Lower leg skin (tissue), 4 donors: ENCODE measurements around the gene PLCH1. TPM values are rescaled to one million over a fixed set of nuclear protein-coding genes. Genes with fewer than 3 reads are reported as not detected.

ENCODE experiments used
- DNase-seq, 2 donors: peaks; one replicate each; pipeline ENCODE4 v3.0.0-alpha.2; 2019; ENCODE audit warnings: low spot score in 2 of 2
- H3K4me3 ChIP-seq: fragments of 200-600 bp; sonication (generic); 2 replicates; pipeline ENCODE4 v1.5.1; 2017; ENCODE audit warnings: mild to moderate bottlenecking, low read depth; ENCODE audit not compliant: poor library complexity, severe bottlenecking
- POLR2A ChIP-seq, 2 donors: fragments of 450-650 bp; IDR thresholded peaks; one replicate each; pipeline ENCODE4 v1.6.1; 2016 to 2017; ENCODE audit warnings: antibody characterized with exemption in 2 of 2, mild to moderate bottlenecking in 1 of 2, moderate library complexity in 1 of 2
- WGBS, 2 donors: methylation state at CpG; one replicate each; pipeline ENCODE4 v1.1.5; 2018; 5-methylcytosine and 5-hydroxymethylcytosine counted together
- intact Hi-C: fragments of 100-400 bp; cut with DNase I; formaldehyde crosslinking; loops from one replicate; pipeline ENCODE4 v1.15.0; 2023; ENCODE audit warnings: low total_unique reads
- total RNA-seq, 4 donors: library from RNA; depleted of rRNA; stranded (reverse); fragments of >200 nt; gene quantifications; one replicate each; pipeline ENCODE4 v1.1.0, GENCODE V29; 2016
- TF ChIP-seq, protein P1 (sequence below), 3 donors: fragments of 450-650 bp; IDR thresholded peaks; one replicate each; pipeline ENCODE4 v1.5.1; 2016; ENCODE audit warnings: antibody characterized with exemption in 3 of 3, mild to moderate bottlenecking in 3 of 3, moderate library complexity in 2 of 3

The PLCH1 gene
- total RNA-seq, 4 donors from 2014 or later, result 0.55 to 1.2 (median 0.79) TPM

- WGBS, 2 donors, result 71 to 87% methylated on average over 3 of the region's 3 CpGs
Measured at GRCh38 chr3:155747946-155748290, 3.0 kb upstream of the PLCH1 start.

GRCh38 chr3:155747286-155747945 lies 2.5 kb upstream of the PLCH1 start:
- 52 to 60% methylated on average over 2 of the region's 2 CpGs for whole genome bisulfite sequencing, 2 donors
- DNase-seq, result no peak
- intact Hi-C loops, result no loop called here
- no peak for TF ChIP-seq POLR2A (IDR thresholded peaks at IDR 0.05)
- TF ChIP-seq, protein P1, sequence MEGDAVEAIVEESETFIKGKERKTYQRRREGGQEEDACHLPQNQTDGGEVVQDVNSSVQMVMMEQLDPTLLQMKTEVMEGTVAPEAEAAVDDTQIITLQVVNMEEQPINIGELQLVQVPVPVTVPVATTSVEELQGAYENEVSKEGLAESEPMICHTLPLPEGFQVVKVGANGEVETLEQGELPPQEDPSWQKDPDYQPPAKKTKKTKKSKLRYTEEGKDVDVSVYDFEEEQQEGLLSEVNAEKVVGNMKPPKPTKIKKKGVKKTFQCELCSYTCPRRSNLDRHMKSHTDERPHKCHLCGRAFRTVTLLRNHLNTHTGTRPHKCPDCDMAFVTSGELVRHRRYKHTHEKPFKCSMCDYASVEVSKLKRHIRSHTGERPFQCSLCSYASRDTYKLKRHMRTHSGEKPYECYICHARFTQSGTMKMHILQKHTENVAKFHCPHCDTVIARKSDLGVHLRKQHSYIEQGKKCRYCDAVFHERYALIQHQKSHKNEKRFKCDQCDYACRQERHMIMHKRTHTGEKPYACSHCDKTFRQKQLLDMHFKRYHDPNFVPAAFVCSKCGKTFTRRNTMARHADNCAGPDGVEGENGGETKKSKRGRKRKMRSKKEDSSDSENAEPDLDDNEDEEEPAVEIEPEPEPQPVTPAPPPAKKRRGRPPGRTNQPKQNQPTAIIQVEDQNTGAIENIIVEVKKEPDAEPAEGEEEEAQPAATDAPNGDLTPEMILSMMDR (IDR thresholded peaks at IDR 0.05), result no peak
- no peak overlapping the region for H3K4me3 ChIP-seq

More at GRCh38 chr3:155747946-155748290, 3.0 kb upstream of the PLCH1 start:
- H3K4me3 ChIP-seq, result no peak overlapping the region
- intact Hi-C loops, result no loop called here
- DNase-seq, result no peak
- TF ChIP-seq, protein P1 (IDR thresholded peaks at IDR 0.05), result no peak
- no peak for TF ChIP-seq POLR2A (IDR thresholded peaks at IDR 0.05)

DNA sequence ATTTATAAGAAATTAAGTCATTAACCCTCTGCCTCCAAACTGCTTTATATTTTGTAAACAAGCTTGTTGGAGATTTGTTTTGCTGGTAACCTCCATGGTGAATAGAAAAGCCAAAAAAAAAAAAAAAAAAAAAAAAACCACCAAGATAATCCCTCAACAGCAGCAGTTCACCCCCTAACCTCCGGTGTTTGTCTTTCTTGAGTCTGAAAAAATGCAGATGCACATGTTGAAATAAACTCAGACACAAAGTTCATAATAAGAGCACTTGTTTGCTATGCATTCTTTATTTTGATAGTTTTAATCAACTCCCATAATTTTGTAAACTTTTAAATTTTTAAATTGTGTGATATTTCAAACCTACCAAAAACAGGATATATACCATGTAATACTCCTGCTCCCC lies 1.8 kb upstream of the PLCH1 start:
- 86 to 90% methylated on average over 1 of the region's 1 CpG for WGBS, 2 donors

GRCh38 chr3:155745795-155746550 lies 1.1 kb upstream of the PLCH1 start:
- TF ChIP-seq POLR2A (IDR thresholded peaks at IDR 0.05), result no peak
- TF ChIP-seq, protein P1 (IDR thresholded peaks at IDR 0.05), result no peak
- no peak for DNase-seq
- 35 to 45% methylated on average over 19 of the region's 19 CpGs for WGBS, 2 donors
- intact Hi-C loops, result no loop called here
- H3K4me3 ChIP-seq, result no peak overlapping the region

More for the DNA sequence above, 1.8 kb upstream of the PLCH1 start:
- H3K4me3 ChIP-seq, result no peak overlapping the region
- TF ChIP-seq, protein P1 (IDR thresholded peaks at IDR 0.05), result no peak
- TF ChIP-seq POLR2A (IDR thresholded peaks at IDR 0.05), result no peak
- intact Hi-C loops, result no loop called here
- DNase-seq, result no peak

DNA sequence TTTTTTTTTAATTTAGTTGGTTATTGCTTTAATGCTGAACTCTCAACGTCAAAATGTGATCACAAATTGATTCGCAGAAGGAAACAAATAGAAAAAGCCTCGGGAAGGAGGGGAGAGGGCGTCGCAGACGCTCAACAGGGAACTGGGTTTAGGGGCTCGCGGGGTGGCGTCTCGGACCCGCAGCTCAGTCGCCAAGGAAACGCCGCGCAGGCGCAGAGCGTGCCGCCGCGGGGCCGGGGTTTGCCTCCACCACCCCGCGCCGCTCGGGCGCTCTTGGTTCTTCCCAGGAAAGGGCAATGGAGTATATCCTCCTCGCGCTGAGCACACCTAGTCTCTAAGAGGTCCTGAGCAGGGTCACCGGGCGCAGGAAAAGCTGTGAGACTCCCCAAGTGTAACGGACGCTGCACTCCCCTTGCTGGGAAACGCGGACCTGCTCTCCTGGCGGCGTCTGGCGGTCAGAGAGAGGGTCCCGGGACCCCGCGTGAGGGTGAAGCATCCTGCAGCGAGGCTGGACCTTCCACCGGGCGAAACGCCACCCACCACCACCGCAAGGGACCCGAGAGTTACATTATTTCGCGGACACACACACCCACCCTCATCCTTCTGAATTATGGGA lies 753 bp downstream of the PLCH1 start:
- TF ChIP-seq, protein P1 (IDR thresholded peaks at IDR 0.05), result no peak
- no peak for TF ChIP-seq POLR2A (IDR thresholded peaks at IDR 0.05)
- intact Hi-C loops, result no loop called here
- peak overlapping the region; percentile 51 for H3K4me3 ChIP-seq
- WGBS, 2 donors, result 1% methylated on average over 27 to 33 of the region's 48 CpGs
- DNase-seq, result peak in 1 of 2 donors; percentile 87
